Stimulated activated naive CD4-positive, alpha-beta T cell (primary cell): ENCODE measurements around the gene CD36.
"Not testable (repeated sequence)": the region's sequence is repeated elsewhere in the genome, so short reads cannot be mapped to it uniquely, and the experiment has no call there.

Source experiments
- DNase-seq, 6 experiments: peaks; one replicate each; lab custom pipeline; 2025; lab: John Stamatoyannopoulos, UW

Gene CD36

DNA sequence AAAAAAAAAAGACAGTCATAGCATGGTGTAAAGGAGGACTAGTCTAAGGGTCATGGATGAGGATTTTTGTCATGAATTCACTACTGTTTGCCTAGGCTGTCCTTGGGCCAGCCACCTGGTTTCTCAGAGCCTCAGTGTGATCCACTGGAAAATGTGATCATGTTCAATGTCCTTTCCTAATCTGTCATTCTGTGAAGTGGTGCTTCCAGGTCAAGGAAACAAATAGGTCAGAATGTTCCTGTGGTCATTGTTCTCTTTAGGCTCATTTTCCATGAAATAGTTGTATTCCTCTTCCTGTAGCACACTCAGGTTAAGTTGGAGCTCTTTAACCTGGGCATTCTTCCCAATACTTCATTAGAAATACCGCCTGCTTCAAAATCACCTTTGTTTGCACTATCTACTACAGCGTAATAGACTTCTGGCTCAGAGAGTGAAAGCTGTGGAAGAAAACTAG is 16.5 kb downstream of the CD36 start:
- DNase-seq, result no peak

DNA sequence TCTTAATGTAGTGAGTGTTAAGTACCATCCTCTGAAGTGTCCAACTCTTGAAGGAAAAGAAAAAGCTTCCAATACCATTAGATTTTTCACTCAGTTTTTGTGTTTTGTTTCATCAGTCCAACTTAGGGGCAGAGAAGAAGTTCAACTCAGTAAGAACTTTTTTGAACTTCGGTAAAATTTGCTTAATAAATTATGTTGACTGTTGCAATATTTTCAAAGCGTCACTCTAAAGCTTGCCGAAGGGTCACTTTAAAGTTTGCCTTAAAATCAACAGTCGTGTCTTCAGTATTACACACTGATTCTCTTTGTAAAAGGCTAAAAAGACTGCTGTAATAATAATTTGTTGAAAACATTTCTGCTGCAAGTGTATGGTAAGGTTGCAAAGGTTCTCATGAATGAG is 17.6 kb downstream of the CD36 start:
- no peak for DNase-seq

DNA sequence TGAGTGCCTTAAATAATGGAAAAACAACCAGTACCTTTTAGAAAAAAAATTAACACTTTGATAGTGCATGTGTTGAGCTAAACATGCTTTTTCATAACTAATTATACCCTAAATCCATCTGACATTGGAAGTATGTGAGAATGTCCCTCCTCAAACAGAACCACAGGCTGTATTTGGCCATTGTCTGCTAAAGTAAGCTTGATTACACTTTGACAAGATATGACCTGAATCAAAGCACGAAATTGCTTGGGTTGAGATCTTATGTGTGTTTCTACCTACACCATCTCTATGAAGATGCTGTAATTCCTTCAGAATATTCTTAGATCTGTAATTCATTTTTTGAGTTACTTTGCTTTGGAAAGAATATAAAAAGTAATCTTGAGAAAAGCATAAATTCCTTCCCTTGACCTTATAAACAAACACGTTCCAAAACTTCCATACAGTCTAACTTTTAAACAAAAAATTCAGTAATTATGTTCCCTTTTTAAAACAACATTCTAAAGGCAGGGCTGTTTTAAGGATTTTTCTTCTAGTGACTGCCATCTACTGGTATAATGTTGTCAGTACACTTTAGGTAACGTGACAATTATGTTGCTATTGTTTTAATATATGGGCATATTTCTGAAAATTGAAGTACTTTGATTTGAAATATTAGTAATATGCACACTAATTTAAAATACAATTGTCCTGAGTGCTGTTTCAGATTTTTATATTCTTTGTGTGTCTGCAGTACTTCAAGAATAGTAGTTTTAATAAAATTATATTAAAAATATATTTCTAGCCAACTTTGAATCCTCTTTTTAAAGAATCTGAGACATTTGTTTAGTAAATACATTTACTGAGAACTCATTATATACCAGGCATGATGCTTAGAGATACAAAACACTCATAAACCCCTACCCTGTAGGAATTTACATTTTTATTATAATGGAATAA is 20.9 kb downstream of the CD36 start:
- peak in 1 of 6 experiments; percentile 12 for DNase-seq

DNA sequence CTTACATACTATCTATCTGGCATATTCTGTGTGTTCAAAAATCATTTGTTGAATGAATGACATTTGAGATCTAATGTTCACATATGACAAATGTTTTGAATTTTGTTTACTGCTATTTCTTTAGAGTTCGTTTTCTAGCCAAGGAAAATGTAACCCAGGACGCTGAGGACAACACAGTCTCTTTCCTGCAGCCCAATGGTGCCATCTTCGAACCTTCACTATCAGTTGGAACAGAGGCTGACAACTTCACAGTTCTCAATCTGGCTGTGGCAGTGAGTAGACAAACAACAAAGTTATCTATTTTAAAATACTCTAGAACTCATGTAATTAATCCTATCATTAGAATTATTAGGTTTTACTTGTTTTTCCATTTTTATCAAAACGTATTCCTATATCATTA is 22.5 kb downstream of the CD36 start:
- DNase-seq, result no peak

DNA sequence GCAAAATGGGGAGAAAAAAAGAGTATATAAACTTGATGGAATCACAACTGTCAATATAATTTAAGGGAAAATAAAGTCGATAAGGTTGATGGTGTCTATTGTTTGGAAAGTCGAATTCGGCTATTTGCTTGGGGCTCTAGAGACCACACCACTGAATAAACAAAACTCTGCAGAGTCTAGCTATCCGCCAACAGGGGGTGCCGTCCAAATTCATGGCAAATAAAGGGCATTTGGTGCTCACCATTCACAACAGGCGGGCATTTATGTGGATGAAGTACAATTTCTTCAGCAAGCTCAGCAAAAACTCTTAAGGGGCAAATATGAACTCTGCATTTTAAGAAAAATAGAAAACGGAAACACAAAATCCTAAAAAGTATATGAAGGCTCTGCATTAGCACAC is 23.3 kb downstream of the CD36 start:
- DNase-seq, result no peak

DNA sequence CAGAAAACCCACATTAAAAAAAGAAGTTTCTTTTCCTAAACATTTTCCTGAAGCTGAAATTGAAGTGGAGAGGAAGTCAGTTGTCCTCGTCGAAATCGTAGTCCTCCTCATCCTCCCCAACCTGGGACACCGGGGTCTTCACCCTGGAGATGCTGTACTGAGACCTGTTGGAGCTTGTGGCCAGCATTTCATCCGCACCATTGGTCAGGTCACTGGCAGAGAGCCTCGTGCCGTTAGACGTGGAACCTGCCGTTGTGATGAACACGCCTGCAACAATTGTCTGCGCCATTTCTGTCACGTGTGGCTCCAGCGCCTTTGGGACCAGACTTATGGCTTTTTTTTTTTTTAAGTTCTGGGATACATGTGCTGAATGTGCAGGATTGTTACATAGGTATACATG is 23.8 kb downstream of the CD36 start:
- DNase-seq, result no peak

DNA sequence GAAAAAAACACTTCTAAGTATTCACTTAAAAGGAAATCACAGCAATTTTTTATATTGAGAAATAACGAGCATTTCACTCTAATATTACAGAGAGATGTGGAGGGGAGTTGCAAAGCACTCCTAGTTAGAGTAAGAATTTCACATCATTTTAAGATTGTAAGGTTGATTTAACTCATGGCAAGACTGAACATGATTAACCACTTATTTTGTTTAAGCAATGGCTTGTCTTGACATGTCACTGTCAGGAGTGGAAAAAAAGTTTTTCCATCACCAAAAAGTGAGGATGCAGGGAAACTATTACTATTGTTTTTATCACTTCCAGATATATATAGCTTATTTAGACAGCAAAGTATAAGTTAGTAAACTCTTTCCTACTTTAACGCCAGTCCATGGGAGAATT is 27.1 kb downstream of the CD36 start:
- DNase-seq, result no peak

DNA sequence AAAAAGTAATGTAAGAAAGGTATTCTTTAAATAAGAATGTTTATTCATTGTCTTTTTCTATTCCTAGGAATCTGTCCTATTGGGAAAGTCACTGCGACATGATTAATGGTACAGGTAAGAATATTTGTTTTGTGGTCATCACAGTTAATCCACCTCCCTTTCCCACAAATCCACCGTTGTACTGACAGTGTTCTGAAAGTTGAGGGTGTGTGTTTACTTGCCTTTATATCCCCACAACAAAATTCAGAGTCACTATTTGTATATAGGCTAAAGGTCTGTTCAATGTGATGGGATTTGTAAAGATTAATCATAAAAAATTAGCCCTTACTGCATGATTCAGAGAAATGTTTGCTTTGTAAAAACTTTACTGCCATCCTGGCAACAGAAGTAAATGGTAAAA is 27.9 kb downstream of the CD36 start:
- no peak for DNase-seq

DNA sequence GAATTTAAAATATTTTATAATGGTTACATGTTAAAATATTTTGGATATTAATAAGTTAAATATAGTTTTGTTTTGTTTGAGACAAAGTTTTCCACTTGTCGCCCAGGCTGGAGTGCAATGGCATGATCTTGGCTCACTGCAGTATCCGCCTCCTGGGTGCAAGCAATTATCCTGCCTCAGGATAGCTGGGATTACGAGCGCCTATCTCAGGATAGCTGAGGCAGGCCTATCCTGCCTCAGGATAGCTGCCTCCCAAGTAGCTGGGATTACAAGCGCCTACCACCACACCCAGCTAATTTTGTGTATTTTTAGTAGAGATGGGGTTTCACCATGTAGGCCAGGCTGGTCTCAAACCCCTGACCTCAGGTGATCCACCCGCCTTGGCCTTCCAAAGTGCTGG is 30.9 kb downstream of the CD36 start:
- not testable (repeated sequence) for DNase-seq

DNA sequence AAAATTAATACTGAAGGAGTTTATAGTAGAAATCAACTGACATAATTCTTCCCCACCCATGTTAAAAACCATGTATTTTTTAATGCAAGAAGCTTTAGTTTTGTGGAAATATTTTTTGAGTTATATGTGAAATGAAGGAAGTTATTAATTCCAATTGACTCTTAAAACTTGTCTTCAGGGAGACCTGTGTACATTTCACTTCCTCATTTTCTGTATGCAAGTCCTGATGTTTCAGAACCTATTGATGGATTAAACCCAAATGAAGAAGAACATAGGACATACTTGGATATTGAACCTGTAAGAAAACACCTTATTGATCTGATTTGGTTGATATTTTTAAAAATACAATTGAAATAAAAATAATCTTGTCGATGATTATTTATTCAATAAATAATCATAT is 33.3 kb downstream of the CD36 start:
- no peak for DNase-seq

DNA sequence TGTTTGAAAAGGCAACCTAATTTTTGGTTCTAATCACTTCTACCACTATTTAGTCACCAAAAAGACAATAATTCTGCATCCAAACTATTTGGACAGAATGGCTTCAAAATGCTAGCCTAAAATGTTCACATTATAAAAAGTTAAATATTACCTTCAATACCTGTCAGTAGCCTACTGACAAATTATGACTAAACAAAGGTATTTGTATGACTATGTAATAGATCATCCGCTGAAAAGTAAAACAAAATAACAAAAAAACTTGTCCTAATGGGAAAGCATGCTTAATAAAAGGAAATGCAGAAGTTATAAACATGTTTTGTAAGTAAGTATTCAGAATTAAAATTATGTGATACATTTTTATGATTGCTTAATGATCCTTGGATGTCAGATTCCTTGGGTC is 36.6 kb downstream of the CD36 start:
- DNase-seq, result no peak

DNA sequence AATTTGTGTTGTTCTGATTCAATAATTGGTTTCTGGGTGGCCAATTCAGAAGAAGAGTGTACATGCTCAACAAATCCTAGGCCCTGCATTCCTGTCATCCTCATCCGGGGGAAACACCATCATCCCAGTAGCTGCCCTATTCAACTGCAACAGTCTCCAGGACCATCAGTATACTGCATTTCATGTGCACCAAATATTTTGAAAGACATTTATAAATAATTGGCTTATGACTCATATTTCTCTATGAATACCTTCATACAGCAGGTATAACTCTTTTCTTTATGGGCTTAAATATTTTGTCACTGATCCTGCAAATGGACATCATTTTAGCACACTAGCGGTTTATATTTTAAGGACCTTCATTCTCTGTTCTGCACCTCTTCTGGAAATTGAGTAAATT is 38.0 kb downstream of the CD36 start:
- DNase-seq, result no peak

DNA sequence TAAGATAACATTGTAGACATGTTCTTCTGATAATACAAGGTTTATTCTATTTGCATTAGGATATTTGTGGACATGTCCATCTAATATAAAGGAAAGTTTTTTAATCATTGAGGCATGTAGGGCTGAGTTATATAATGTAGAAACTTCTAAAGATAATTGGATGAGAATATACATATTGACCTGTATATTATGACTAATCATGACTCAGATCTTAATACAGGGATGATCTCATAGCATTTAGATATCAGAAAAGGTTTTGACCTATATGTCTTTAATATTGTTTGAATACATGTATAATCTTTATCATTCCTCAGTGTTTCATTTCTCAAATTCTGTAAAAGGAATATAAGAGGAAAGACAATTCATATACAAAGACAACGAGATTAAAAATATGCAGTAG is 39.2 kb downstream of the CD36 start:
- no peak for DNase-seq

DNA sequence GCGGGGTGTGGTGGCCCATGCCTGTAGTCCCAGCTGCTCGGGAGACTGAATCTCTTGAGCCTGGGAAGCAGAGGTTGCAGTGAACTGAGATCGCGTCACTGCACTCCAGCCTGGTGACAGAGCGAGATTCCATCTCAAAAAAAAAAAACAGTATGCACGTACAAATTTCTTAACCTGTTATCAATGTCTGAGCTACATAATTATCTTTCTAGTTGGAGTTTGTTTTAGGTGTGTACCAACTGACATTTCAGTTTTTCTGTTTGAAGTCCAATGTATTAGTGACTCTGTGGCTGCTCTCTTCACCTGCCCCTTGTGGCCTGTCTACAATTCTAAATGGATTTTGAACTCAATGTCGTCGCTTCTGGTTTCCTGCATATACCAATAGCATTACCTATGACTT is 40.3 kb downstream of the CD36 start:
- no peak for DNase-seq

DNA sequence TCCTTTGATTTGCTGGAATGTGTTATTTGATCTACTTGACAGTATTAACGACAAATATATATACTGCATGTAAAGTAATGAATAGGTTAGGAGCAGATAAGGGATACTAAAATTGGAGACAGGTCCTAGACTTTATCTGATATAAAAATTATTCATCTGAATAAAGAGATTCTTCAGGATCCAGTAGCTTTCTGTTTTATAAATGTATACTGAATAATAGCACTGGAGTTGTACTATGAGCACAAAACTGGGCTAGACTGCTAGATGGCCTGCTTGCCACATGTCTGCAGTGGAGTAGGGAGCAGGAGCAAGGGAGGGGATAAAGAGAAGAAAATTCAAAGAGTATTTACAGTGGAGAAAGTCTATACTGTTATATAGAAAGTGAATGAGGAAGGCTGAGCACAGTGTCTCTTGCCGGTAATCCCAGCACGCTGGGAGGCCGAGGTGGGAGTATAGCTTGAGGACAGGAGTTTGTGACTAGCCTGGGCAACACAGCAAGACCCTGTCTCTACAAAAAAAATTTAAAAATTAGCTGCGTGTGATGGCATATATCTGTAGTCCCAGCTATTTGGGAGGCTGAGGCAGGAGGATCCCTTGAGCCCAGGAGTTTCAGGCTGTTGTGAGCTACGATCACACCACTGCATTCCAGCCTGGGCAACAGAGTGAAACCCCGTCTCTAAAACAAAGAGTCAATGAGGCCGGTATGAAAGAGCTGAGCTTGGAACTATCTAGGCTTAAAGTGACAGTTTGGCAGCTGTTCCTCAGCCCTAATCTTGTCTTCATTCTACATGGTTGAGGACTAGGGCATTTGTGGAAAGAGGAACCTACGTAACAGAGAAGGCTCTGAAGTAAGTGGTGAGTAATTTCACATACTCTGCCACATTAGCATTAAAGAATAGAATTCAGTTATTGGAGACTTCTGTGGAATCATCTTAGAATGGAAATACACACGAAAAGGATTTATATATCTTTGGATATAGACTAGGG is 41.8 kb downstream of the CD36 start:
- DNase-seq, result no peak

DNA sequence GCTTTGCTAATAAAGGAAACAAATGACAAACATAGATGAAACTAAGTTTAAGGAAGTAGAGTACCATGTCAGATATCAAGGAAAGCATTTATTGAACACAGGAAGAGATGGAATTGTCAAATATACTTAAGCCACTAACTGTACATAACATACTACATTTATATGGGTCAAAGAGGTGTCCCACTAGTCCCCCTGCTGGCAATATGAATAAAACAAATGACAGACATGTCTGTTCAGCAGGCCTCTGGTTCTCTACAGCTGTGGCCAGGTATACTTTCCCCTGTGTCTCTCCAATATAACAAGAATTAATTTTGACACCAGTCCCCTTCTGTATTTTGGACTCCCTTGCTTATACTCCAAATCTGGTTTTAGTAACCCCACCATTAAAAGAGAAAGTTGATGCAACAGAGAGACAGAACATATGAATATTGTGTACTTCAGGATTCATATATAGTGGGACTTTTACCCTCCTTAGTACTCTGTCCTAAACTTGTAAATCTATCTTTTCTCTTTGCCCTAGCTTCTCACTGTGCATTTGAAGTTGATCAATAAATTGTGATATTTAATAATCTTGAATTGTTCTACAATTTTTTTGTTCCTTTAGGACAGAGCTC is 42.9 kb downstream of the CD36 start:
- DNase-seq, result no peak

DNA sequence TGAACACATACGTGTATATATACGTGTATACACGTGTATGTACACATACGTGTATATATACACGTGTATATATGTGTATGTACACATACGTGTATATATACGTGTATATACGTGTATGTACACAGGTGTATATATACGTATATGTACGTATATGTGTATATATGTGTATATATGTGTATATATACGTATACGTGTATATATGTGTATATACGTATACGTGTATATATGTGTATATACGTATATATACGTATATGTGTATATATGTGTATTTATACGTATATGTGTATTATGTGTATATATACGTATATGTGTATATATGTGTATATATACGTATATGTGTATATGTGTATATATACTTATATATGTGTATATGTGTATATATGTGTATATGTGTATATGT is 44.3 kb downstream of the CD36 start:
- no peak for DNase-seq

DNA sequence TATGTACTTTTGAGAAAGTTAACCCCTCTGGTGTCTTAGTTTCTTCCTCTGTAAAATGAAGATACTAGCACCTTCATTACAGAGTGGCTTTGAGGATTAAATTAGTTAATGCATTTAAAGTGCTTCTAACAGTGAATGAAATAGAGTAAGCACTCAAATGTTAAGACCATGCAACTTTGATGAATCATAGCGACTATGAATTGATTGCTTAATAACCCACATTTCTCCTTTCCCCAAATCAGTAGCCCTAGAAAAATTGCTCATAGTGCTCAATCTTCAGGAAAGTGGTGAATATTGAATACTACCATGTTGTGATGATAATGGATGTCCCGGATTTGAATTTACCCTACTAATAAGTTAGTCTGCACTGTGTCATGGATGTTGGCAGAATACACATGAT is 48.1 kb downstream of the CD36 start:
- no peak for DNase-seq

DNA sequence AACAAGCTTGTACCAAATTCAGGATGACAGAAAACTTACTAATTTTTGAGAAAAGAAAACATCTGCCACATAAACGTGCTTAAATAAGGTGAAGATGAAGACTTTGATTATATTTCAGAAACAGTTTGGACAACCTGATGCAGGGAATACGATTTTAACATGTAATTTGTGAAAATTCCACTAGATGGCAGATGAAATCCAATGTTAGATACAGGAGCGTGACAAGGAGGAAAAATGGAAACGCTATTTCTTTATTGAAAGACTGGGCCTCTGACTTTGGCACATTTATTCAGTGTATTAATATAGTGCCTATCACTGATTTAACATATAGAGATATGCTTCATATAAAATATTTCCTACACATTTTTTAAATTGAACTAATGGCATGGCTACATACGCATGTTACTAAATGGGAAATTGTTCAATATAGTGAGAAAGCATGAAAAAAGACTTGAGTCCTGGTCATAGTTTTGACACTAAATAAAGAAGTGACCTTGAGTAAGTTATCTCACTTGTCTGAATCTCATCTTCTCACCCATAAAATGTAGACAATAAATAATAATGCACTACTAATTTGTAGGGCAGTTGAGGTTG is 60.7 kb downstream of the CD36 start:
- DNase-seq, result no peak

DNA sequence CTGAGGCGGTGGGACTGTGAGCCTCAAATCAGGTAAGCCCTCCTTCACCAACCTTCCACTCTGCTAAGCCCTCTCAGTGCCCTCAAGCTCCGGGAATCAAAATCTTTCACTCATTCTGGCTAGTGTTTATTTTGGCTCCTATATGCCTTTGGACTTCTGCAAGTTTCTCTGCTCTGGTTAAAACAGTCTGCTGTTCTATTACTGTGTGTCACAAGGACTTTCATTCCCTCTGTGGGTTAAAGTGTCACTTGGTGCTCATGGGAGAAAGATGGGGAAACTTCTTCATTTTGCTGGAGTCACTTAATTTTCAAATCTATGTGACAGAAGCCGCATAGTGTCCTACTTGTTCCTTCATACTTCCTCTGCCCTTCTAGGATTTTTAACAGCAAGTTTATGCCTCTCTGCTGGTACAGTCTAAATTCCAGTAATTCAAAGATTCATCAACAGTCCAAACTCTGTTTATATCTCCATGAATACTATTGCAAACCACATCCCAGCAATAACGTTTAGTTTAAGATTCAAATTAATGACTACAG is 61.3 kb downstream of the CD36 start:
- DNase-seq, result no peak

DNA sequence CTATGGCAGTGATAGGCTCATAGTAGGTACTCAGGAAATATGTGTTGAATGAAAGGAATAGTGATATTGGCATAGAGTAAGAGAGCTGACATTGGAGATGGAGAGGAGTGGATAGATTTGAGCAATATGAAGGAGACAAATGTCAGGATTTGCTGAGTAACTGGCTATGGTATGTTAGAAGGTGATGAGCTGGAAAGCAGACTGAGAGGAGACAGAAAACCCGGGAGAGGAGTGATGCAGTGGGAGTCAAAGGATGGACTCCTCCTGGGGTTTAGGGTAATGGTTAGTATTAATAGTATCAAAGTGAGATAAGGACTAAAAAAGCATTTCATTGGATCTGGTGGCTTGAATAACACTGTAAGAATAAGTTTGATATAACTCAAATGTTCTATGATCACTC is 64.8 kb downstream of the CD36 start:
- DNase-seq, result no peak
